B cell (primary cell): ENCODE data around the gene VRK2. TPM values are rescaled to one million over a fixed set of nuclear protein-coding genes. Genes with fewer than 3 reads are reported as not detected.

Experiments
- ATAC-seq: fragments of 200-7000 bp; cut with Tn5 transposase; one replicate; pipeline ENCODE4 v1.10.0; 2021; ENCODE audit warnings: low read depth, mild to moderate bottlenecking, moderate number of reproducible peaks, moderate library complexity
- CTCF ChIA-PET: fragments of 350-600 bp; sonication (Branson Sonifier 250); formaldehyde crosslinking; loops from one replicate; lab custom pipeline; 2021; ENCODE audit warnings: antibody characterized with exemption, inconsistent platforms; lab: Charles Lee
- POLR2A ChIA-PET: fragments of 350-600 bp; sonication (Branson Sonifier 250); formaldehyde crosslinking; loops from one replicate; lab custom pipeline; 2021; ENCODE audit warnings: antibody characterized with exemption; lab: Charles Lee
- DNase-seq: peaks from one replicate; pipeline ENCODE4 v3.0.0; 2013
- H2AFZ ChIP-seq: 2 replicates; pipeline ENCODE4 v1.6.1; 2012; ENCODE audit warnings: mild to moderate bottlenecking, low read depth, low read length; ENCODE audit not compliant: insufficient read depth, poor library complexity, severe bottlenecking
- H3K27ac ChIP-seq, 2 donors: 1 replicate in 1 of 2; 2 replicates in 1 of 2; pipeline ENCODE4 v1.5.1; 2012 to 2013; ENCODE audit warnings: low read length in 2 of 2, mild to moderate bottlenecking in 2 of 2, moderate library complexity in 1 of 2
- H3K27me3 ChIP-seq, 4 experiments: fragments of 200-600 bp in 1 of 4; sonication (generic) in 1 of 4; replicated peaks in 1 of 4; 1 replicate in 2 of 4; 2 replicates in 2 of 4; pipeline versions ENCODE4 v1.6.1 to v1.7.0; 2013 to 2016; ENCODE audit warnings: low read length in 3 of 4, mild to moderate bottlenecking in 2 of 4, mixed read lengths in 1 of 4, moderate library complexity in 1 of 4; ENCODE audit not compliant: insufficient read depth in 4 of 4, control insufficient read depth in 3 of 4; ENCODE audit errors: control extremely low read depth in 1 of 4
- H3K36me3 ChIP-seq, 2 experiments: replicated peaks in 1 of 2; 1 replicate in 1 of 2; 2 replicates in 1 of 2; pipeline versions ENCODE4 v1.6.1 to v1.7.1; 2013; ENCODE audit warnings: low read length in 1 of 2; ENCODE audit not compliant: insufficient read depth in 2 of 2, control insufficient read depth in 1 of 2; ENCODE audit errors: control extremely low read depth in 1 of 2, extremely low read depth in 1 of 2
- H3K4me1 ChIP-seq, 2 donors: fragments of 200-600 bp in 1 of 2; sonication (generic) in 1 of 2; 1 replicate in 1 of 2; 2 replicates in 1 of 2; pipeline versions ENCODE4 v1.5.1 to v1.6.1; 2013 to 2017; ENCODE audit warnings: low read length in 2 of 2; ENCODE audit not compliant: control insufficient read depth in 2 of 2, insufficient read depth in 2 of 2
- H3K4me2 ChIP-seq: replicated peaks from 2 replicates; pipeline ENCODE3; 2012; ENCODE audit warnings: mild to moderate bottlenecking, low read depth, low read length; ENCODE audit not compliant: poor library complexity, severe bottlenecking
- H3K4me3 ChIP-seq, 5 experiments: fragments of 200-600 bp in 1 of 5; sonication (generic) in 1 of 5; 1 replicate in 3 of 5; 2 replicates in 2 of 5; pipeline versions ENCODE4 v1.5.1 to v1.7.0; 2011 to 2016; ENCODE audit warnings: low read length in 4 of 5, mild to moderate bottlenecking in 4 of 5, low read depth in 2 of 5, control low read depth in 1 of 5, moderate library complexity in 1 of 5; ENCODE audit not compliant: insufficient read depth in 1 of 5; ENCODE audit errors: control extremely low read depth in 1 of 5, extremely low read depth in 1 of 5
- H3K79me2 ChIP-seq: fragments of 200-600 bp; sonication (generic); one replicate; pipeline ENCODE4 v1.6.0; 2016; ENCODE audit warnings: low read length; ENCODE audit not compliant: control insufficient read depth, insufficient read depth
- H3K9ac ChIP-seq: fragments of 200-600 bp; sonication (generic); 2 replicates; pipeline ENCODE4 v1.6.1; 2017; ENCODE audit warnings: mild to moderate bottlenecking, low read length, moderate library complexity
- H3K9me3 ChIP-seq, 3 donors: one replicate each; pipeline versions ENCODE4 v1.6.1 to v1.7.1; 2013; ENCODE audit warnings: low read length in 2 of 3; ENCODE audit not compliant: control insufficient read depth in 2 of 3, insufficient read depth in 1 of 3; ENCODE audit errors: control extremely low read depth in 1 of 3
- H4K20me1 ChIP-seq: 2 replicates; pipeline ENCODE4 v1.6.0; 2012; ENCODE audit warnings: mild to moderate bottlenecking, low read length; ENCODE audit not compliant: insufficient read depth, control insufficient read depth, poor library complexity, severe bottlenecking
- H3K27ac Mint-ChIP-seq: one replicate; pipeline ENCODE4 v1.8.0; 2021; ENCODE audit warnings: mixed read lengths
- H3K27me3 Mint-ChIP-seq: one replicate; pipeline ENCODE4 v1.8.0; 2021; ENCODE audit warnings: mixed read lengths
- H3K4me1 Mint-ChIP-seq: one replicate; pipeline ENCODE4 v1.8.0; 2021; ENCODE audit warnings: mixed read lengths
- H3K4me3 Mint-ChIP-seq: one replicate; pipeline ENCODE4 v1.8.0; 2021; ENCODE audit warnings: mixed read lengths
- H3K9me3 Mint-ChIP-seq: one replicate; pipeline ENCODE4 v1.8.0; 2022; ENCODE audit warnings: mixed read lengths; ENCODE audit not compliant: insufficient read depth
- EZH2 ChIP-seq: IDR thresholded peaks from 2 replicates; pipeline ENCODE4 v1.6.1; 2012; ENCODE audit warnings: borderline replicate concordance, low read depth, mild to moderate bottlenecking, moderate library complexity, low read length; ENCODE audit not compliant: insufficient read depth, poor library complexity, severe bottlenecking
- WGBS: methylation state at CpG from one replicate; pipeline ENCODE4 v1.1.5; 2013; ENCODE audit warnings: missing lambda C conversion rate; ENCODE audit not compliant: insufficient coverage; 5-methylcytosine and 5-hydroxymethylcytosine counted together
- intact Hi-C: fragments of 100-400 bp; cut with micrococcal nuclease; formaldehyde crosslinking; loops from one replicate; pipeline ENCODE4 v1.10.0; 2022
- polyA plus RNA-seq: library from polyadenylated mRNA; depleted of rRNA; stranded (reverse); fragments of >200 nt; gene quantifications from 2 replicates; pipeline ENCODE4 v1.2.3, GENCODE V29; 2012
- total RNA-seq, 2 donors: library from RNA; stranded (reverse); fragments of 120-200 nt in 1 of 2; gene quantifications; 1 replicate in 1 of 2; 2 replicates in 1 of 2; pipeline versions ENCODE4 v1.2.3 to v1.2.4, GENCODE V29; 2013 to 2022
- TF ChIP-seq, protein P1 (sequence below): fragments of 200-600 bp; IDR thresholded peaks from one replicate; pipeline ENCODE4 v1.8.0; 2022; ENCODE audit warnings: antibody characterized with exemption, mild to moderate bottlenecking

Gene VRK2
- total and polyA plus RNA-seq, 2 donors (not counting 1 experiment from before 2014, with no cell fraction given) = 10.2 to 35.5 TPM

DNA sequence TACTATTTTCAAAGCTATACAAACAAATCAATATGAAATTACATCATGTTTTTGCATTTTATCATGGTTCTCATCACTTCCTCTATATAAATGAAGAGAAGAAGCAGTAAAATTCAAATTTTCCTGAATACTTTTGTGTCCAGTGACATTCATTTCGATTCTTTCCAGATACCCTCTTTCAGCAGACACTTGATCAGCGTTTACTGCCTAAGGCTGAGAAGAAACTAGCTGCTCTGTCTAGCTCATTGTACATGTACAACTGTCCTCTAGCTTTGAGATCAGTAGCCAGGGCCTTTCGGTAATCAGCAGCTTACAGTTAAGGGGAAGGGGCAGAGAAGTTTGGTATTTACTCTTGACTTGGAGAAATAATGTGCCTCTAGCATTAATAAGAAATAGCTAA lies 4.8 kb downstream of the VRK2 start:
- peak overlapping the region; percentile 24 for H3K27ac Mint-ChIP-seq
- Histone ChIP-seq H3K9ac (no peak overlapping the region), H2AFZ (no peak overlapping the region), H3K4me2 (no peak overlapping the region), H3K4me1 (peaks cover 9 to 10% of the 10 kb centered on the region in 2 donors), H3K27me3 (no peaks in the 10 kb centered on the region), H3K79me2 (peaks cover 7% of the 10 kb centered on the region), H3K4me3 (no peak overlapping the region), H3K9me3 (no peaks in the 10 kb centered on the region), H4K20me1 (no peaks in the 10 kb centered on the region), H3K36me3 (peaks cover 0 to 8% of the 10 kb centered on the region in 2 experiments), H3K27ac (no peak overlapping the region)
- intact Hi-C loops = no loop called here
- WGBS = 100% methylated on average over 2 of the region's 3 CpGs
- no peaks in the 10 kb centered on the region for H3K9me3 Mint-ChIP-seq
- H3K27me3 Mint-ChIP-seq = no peaks in the 10 kb centered on the region
- H3K4me3 Mint-ChIP-seq = no peak overlapping the region
- ATAC-seq (no peak), DNase-seq (no peak)
- ChIA-PET CTCF (no interaction called here), POLR2A (no interaction called here)
- TF ChIP-seq, protein P1, sequence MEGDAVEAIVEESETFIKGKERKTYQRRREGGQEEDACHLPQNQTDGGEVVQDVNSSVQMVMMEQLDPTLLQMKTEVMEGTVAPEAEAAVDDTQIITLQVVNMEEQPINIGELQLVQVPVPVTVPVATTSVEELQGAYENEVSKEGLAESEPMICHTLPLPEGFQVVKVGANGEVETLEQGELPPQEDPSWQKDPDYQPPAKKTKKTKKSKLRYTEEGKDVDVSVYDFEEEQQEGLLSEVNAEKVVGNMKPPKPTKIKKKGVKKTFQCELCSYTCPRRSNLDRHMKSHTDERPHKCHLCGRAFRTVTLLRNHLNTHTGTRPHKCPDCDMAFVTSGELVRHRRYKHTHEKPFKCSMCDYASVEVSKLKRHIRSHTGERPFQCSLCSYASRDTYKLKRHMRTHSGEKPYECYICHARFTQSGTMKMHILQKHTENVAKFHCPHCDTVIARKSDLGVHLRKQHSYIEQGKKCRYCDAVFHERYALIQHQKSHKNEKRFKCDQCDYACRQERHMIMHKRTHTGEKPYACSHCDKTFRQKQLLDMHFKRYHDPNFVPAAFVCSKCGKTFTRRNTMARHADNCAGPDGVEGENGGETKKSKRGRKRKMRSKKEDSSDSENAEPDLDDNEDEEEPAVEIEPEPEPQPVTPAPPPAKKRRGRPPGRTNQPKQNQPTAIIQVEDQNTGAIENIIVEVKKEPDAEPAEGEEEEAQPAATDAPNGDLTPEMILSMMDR = no peak
- TF ChIP-seq EZH2 = no peak
- peaks cover 43% of the 10 kb centered on the region for H3K4me1 Mint-ChIP-seq

DNA sequence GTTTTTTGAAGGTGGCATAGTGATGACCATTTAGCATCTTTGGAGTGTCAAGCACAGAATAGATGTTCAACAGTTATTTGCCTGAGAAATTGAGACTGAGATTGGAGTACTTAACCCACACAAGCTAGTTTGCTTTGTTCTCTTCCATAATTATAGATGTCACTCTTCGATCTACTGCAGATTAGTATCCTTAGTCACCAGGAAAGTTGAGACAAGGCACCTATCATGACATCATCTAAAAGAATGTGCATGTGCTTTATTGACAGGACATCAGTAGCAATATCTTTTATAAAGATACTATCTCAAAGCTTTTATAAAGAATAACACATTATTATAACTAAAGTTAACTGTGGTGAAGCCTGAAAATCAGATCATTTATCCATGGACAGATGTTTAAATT lies 6.4 kb downstream of the VRK2 start:
- no peak for ATAC-seq

More for the DNA sequence above, 6.4 kb downstream of the VRK2 start:
- Mint-ChIP-seq H3K9me3 (no peaks in the 10 kb centered on the region), H3K4me3 (no peak overlapping the region), H3K4me1 (peaks cover 42% of the 10 kb centered on the region), H3K27me3 (no peaks in the 10 kb centered on the region), H3K27ac (no peak overlapping the region)
- H3K4me2 ChIP-seq = no peak overlapping the region
- ChIA-PET POLR2A (no interaction called here), CTCF (interaction anchor here (0.7 kb wide), 1 partner anchor 59 kb away, joined by 3 read pairs; no protein-coding TSS in a partner anchor)
- intact Hi-C loops = no loop called here
- H3K79me2 ChIP-seq = peaks cover 7% of the 10 kb centered on the region
- H4K20me1 ChIP-seq = no peaks in the 10 kb centered on the region
- TF ChIP-seq, protein P1 = no peak
- no peak for TF ChIP-seq EZH2
- H3K4me1 ChIP-seq = peaks cover 2 to 5% of the 10 kb centered on the region in 2 donors
- no peak overlapping the region for H2AFZ ChIP-seq
- H3K9ac ChIP-seq = no peak overlapping the region
- no peaks in the 10 kb centered on the region for H3K9me3 ChIP-seq
- H3K36me3 ChIP-seq = peaks cover 0 to 12% of the 10 kb centered on the region in 2 experiments
- no peak overlapping the region for H3K27ac ChIP-seq
- no peak overlapping the region for H3K4me3 ChIP-seq
- no CpG with 5 or more reads among the region's 1 CpG for WGBS
- H3K27me3 ChIP-seq = no peaks in the 10 kb centered on the region
- no peak for DNase-seq
